ENCODE results near the gene CYBA. TPM values are rescaled to one million over a fixed set of nuclear protein-coding genes. Genes with fewer than 3 reads are reported as not detected.

Gene CYBA
- total and polyA plus RNA-seq, 9 of the 15 experiments (the other 6 are each of a cell fraction or from before 2014, with no cell fraction given) = 0.34 to 683 (median 93.0) TPM

DNA sequence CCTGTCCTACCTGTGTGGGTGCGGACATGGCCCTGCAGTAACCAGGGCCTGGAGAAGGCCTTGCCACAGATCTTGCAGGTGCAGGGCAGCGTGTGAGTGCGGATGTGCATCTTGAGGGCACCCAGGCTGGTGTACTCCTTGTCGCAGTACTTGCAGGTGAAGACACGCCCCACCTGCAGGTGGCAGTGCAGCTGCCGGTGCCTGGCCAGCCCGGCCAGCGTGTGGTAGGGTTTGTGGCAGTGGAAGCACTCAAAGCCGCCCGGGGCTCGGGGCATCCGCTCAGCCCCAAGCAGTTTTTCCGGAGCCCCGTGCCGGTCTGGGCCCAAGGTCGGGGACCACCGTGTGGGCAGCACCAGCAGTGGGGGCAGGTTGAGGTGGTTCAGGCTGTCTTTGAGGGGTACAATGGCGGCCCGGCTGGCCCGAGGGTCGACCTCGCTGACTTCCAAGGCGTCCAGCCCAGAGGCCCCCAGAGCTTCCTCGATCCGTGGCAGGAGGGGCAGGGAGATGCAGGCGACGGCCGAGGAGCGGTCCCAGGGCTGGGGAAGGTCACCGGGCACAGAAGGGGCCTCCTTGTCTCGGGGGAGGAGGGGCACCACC is 30.3 kb upstream of the CYBA start (continued):
- TF ChIP-seq HMGN3 (IDR thresholded peaks at IDR 0.05; ENCODE audit: borderline replicate concordance, extremely low read depth, insufficient read length, low read depth, low read length) (no peak), SP2 (IDR thresholded peaks at IDR 0.05; ENCODE audit: extremely low read depth, low read depth, low read length, poor library complexity, severe bottlenecking) (no peak), RB1 (IDR thresholded peaks at IDR 0.05; ENCODE audit: low read depth) (peak; percentile 48), JUND (IDR thresholded peaks at IDR 0.05; ENCODE audit: borderline replicate concordance, low read depth, low read length) (0 out of 2 replicates have a peak, but pooled peaks have one; percentile 16), JUND (tag; IDR thresholded peaks at IDR 0.05; ENCODE audit: borderline replicate concordance, low read depth, low read length) (no peak), SMARCB1 (IDR thresholded peaks at IDR 0.05; ENCODE audit: insufficient read length, low read depth) (no peak), TAL1 (IDR thresholded peaks at IDR 0.05) (no peak), ZNF57 (CRISPR knock-in tag; IDR thresholded peaks at IDR 0.05) (no peak), MED1 (CRISPR knock-in tag; IDR thresholded peaks at IDR 0.05; ENCODE audit: borderline replicate concordance) (no peak), CAMTA2 (CRISPR knock-in tag; conservative IDR thresholded peaks at IDR 0.05) (no peak)
- TF ChIP-seq, protein P1, sequence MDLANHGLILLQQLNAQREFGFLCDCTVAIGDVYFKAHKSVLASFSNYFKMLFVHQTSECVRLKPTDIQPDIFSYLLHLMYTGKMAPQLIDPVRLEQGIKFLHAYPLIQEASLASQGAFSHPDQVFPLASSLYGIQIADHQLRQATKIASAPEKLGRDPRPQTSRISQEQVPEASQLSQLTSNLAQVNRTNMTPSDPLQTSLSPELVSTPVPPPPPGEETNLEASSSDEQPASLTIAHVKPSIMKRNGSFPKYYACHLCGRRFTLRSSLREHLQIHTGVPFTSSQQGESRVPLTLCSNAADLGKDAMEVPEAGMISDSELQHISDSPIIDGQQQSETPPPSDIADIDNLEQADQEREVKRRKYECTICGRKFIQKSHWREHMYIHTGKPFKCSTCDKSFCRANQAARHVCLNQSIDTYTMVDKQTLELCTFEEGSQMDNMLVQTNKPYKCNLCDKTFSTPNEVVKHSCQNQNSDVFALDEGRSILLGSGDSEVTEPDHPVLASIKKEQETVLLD (IDR thresholded peaks at IDR 0.05) = peak; percentile 22; the same call in 1 of the 2 replicates
- TF ChIP-seq, protein P2, sequence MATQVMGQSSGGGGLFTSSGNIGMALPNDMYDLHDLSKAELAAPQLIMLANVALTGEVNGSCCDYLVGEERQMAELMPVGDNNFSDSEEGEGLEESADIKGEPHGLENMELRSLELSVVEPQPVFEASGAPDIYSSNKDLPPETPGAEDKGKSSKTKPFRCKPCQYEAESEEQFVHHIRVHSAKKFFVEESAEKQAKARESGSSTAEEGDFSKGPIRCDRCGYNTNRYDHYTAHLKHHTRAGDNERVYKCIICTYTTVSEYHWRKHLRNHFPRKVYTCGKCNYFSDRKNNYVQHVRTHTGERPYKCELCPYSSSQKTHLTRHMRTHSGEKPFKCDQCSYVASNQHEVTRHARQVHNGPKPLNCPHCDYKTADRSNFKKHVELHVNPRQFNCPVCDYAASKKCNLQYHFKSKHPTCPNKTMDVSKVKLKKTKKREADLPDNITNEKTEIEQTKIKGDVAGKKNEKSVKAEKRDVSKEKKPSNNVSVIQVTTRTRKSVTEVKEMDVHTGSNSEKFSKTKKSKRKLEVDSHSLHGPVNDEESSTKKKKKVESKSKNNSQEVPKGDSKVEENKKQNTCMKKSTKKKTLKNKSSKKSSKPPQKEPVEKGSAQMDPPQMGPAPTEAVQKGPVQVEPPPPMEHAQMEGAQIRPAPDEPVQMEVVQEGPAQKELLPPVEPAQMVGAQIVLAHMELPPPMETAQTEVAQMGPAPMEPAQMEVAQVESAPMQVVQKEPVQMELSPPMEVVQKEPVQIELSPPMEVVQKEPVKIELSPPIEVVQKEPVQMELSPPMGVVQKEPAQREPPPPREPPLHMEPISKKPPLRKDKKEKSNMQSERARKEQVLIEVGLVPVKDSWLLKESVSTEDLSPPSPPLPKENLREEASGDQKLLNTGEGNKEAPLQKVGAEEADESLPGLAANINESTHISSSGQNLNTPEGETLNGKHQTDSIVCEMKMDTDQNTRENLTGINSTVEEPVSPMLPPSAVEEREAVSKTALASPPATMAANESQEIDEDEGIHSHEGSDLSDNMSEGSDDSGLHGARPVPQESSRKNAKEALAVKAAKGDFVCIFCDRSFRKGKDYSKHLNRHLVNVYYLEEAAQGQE (IDR thresholded peaks at IDR 0.05; ENCODE audit: borderline replicate concordance) = peak; percentile 23; the same call in 1 of the 2 replicates
- TF ChIP-seq, protein P2 (CRISPR knock-in tag; IDR thresholded peaks at IDR 0.05; ENCODE audit: low read depth) = no peak
